SK-N-MC (cell line): ENCODE data around the gene CNOT1.

Experiments used
- EZH2 ChIP-seq: fragments of 200-600 bp; sonication (generic); IDR thresholded peaks from one replicate; pipeline ENCODE4 v1.6.1; 2017; ENCODE audit warnings: antibody characterized with exemption
- POLR2AphosphoS5 ChIP-seq: IDR thresholded peaks from 2 replicates; pipeline ENCODE4 v1.6.1; 2012; ENCODE audit warnings: mild to moderate bottlenecking, low read depth, low read length, borderline replicate concordance

DNA sequence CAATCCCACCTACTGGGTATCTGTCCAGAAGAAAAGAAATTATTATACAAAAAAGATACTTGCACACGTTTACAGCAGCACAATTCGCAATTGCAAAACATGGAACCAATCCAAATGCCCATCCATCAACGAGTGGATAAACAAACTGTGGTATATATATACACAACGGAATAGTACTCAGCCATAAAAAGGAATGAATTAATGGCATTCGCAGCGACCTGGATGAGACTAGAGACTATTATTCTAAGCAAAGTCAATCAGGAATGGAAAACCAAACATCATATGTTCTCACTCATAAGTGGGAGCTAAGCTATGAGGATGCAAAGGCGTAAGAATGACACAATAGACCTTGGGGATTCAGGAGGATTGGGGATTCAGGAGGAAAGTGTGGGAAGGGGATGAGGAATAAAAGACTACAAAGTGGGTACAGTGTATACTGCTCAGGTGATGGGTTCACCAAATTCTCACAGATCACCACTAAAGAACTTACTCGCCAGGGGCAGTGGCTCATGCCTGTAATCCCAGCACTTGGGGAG is 21.0 kb downstream of the CNOT1 start:
- TF ChIP-seq EZH2 (no peak), POLR2AphosphoS5 (no peak)
